GM23338 (cell line): ENCODE data around the gene WRNIP1.

Experiments
- EZH2 ChIP-seq: fragments of 200-600 bp; sonication (generic); IDR thresholded peaks from one replicate; pipeline ENCODE4 v1.8.0; 2017; ENCODE audit warnings: antibody characterized with exemption, mild to moderate bottlenecking, low read depth; ENCODE audit not compliant: unreplicated experiment
- TF ChIP-seq, protein P1 (sequence below): IDR thresholded peaks from 2 replicates; pipeline ENCODE4 v1.6.1; 2016; ENCODE audit warnings: antibody characterized with exemption

DNA sequence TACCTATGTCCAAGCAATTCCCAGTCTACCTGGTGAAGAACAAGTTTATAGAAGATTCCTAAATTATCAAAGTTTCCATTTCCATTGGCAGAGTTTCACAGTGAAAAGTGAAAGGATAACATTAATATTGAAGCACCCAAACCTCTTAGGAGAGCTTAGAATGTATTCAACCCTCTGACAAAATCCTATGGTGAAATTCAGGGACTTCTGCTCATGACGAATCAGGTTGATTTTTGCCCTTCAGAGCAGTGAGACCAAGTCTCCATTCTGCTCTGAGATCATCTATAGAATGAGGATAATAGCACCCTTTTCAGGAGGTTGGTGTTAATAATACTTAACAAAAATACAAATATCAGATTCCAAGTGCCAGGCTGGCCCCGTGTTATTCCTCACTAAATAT lies 60.9 kb downstream of the WRNIP1 start:
- no peak for TF ChIP-seq EZH2
- TF ChIP-seq, protein P1, sequence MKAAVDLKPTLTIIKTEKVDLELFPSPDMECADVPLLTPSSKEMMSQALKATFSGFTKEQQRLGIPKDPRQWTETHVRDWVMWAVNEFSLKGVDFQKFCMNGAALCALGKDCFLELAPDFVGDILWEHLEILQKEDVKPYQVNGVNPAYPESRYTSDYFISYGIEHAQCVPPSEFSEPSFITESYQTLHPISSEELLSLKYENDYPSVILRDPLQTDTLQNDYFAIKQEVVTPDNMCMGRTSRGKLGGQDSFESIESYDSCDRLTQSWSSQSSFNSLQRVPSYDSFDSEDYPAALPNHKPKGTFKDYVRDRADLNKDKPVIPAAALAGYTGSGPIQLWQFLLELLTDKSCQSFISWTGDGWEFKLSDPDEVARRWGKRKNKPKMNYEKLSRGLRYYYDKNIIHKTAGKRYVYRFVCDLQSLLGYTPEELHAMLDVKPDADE, result no peak
